Right atrium auricular region (tissue), 2 donors: Measurements from ENCODE around the gene RPRD1A. TPM values are rescaled to one million over a fixed set of nuclear protein-coding genes. Genes with fewer than 3 reads are reported as not detected.
"Not testable (repeated sequence)": the region's sequence is repeated elsewhere in the genome, so short reads cannot be mapped to it uniquely, and the experiment has no call there.

ENCODE experiments used
- DNase-seq: peaks from one replicate; pipeline ENCODE4 v3.0.0-alpha.2; 2019; ENCODE audit warnings: low spot score
- H3K27ac ChIP-seq, 2 donors: fragments of 200-600 bp; sonication (generic); 1 replicate in 1 of 2; 2 replicates in 1 of 2; pipeline ENCODE4 v1.5.1; 2016 to 2019
- H3K27me3 ChIP-seq, 2 donors: fragments of 200-600 bp; sonication (generic); one replicate each; pipeline versions ENCODE4 v1.5.1 to v1.6.0; 2017 to 2019
- H3K36me3 ChIP-seq: fragments of 200-600 bp; sonication (generic); one replicate; pipeline ENCODE4 v1.5.1; 2016
- H3K4me1 ChIP-seq, 2 donors: fragments of 200-600 bp; sonication (generic); one replicate each; pipeline versions ENCODE4 v1.5.1 to v1.6.0; 2017 to 2019
- H3K4me3 ChIP-seq, 2 donors: fragments of 200-600 bp; sonication (generic); 1 replicate in 1 of 2; 2 replicates in 1 of 2; pipeline ENCODE4 v1.5.1; 2017 to 2019; ENCODE audit warnings: mild to moderate bottlenecking in 1 of 2, moderate library complexity in 1 of 2
- H3K9me3 ChIP-seq, 2 donors: fragments of 200-600 bp; sonication (generic); one replicate each; pipeline ENCODE4 v1.5.1; 2019
- total RNA-seq, 2 donors: library from RNA; depleted of rRNA; stranded (reverse); fragments of >200 nt; gene quantifications; one replicate each; pipeline ENCODE4 v1.1.0, GENCODE V29; 2016
- TF ChIP-seq, protein P1 (sequence below), 2 donors: fragments of 200-600 bp; sonication (generic); IDR thresholded peaks; one replicate each; pipeline ENCODE4 v1.5.1; 2019; ENCODE audit warnings: antibody characterized with exemption in 2 of 2

Gene RPRD1A
- total RNA-seq, 2 donors from 2014 or later = 34.2 to 51.7 TPM

DNA sequence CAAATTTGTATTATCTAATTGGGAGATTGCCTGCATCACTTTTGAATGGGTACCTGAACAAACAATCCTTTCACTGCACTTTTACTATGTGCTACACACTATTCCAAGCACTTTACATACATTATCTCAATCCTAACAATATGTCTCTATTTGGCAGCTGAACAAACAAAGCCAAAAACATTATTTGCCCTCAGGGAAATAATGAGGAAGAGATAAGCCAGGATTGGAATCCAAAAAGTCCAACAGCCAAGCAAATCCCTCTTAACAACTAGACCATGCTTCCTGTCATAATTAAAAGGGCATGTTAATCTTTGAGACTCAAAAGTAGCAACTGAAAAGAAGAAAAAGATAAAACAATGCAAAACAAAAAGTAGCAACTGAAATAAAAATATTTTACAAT is 32.1 kb downstream of the RPRD1A start:
- no peaks in the 10 kb centered on the region for H3K9me3 ChIP-seq
- no peak overlapping the region for H3K27ac ChIP-seq
- H3K4me3 ChIP-seq = no peak overlapping the region
- TF ChIP-seq, protein P1, sequence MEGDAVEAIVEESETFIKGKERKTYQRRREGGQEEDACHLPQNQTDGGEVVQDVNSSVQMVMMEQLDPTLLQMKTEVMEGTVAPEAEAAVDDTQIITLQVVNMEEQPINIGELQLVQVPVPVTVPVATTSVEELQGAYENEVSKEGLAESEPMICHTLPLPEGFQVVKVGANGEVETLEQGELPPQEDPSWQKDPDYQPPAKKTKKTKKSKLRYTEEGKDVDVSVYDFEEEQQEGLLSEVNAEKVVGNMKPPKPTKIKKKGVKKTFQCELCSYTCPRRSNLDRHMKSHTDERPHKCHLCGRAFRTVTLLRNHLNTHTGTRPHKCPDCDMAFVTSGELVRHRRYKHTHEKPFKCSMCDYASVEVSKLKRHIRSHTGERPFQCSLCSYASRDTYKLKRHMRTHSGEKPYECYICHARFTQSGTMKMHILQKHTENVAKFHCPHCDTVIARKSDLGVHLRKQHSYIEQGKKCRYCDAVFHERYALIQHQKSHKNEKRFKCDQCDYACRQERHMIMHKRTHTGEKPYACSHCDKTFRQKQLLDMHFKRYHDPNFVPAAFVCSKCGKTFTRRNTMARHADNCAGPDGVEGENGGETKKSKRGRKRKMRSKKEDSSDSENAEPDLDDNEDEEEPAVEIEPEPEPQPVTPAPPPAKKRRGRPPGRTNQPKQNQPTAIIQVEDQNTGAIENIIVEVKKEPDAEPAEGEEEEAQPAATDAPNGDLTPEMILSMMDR (IDR thresholded peaks at IDR 0.05) = no peak
- H3K27me3 ChIP-seq = no peaks in the 10 kb centered on the region
- H3K36me3 ChIP-seq = peaks cover 11% of the 10 kb centered on the region
- DNase-seq = no peak
- peaks cover 0 to 15% of the 10 kb centered on the region in 2 donors for H3K4me1 ChIP-seq

DNA sequence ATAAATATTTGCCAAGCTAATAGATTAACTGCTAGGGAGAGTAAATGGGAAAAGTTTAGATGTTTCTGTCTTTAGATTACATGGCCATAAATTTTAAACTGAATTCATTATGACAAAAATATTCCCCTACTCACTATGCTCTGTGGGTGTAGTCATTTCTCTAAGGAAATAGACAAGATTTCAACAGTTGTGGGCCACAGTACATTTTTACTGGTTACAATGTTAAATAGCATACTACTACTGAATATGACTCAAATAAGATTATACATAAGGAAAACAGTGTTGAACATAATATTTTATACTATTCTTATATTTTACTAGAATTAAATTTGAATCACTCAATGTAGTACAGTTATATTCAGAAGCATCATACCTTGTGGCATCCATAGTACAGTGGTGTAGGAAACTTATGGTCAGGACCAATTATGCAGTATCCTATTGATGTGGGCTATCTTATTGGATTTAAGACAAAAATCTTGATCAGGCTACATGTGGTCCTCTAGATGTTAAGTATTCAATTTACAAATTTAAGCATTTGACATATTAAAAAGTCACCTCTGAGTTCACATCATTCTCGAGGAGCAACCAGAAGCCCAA is 33.0 kb downstream of the RPRD1A start:
- no peaks in the 10 kb centered on the region for H3K9me3 ChIP-seq
- no peak for DNase-seq
- TF ChIP-seq, protein P1 (IDR thresholded peaks at IDR 0.05) = no peak
- no peak overlapping the region for H3K27ac ChIP-seq
- H3K4me3 ChIP-seq = no peak overlapping the region
- no peaks in the 10 kb centered on the region for H3K27me3 ChIP-seq
- peaks cover 11% of the 10 kb centered on the region for H3K36me3 ChIP-seq
- H3K4me1 ChIP-seq = peaks cover 0 to 15% of the 10 kb centered on the region in 2 donors

- no peak overlapping the region for H3K4me3 ChIP-seq
Measured at GRCh38 chr18:36031903-36032302, 35.5 kb downstream of the RPRD1A start.

DNA sequence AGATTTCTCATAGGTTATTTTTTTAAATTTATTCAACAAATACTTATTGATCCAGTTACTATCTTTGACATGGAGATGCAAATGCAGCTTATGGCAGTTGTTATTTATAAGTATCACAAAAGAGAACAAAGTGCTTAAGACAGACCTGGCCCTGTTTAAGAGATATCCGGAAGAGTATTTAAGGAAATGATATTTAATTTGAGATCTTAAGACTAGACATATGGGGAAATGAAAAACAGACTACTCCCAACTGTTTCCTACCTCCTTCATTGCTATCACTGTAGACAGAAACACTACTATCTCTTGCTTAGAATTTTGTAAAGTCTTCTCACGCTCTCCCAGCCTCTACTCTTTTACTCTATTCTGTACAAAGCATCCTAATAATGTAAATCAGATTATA is 36.0 kb downstream of the RPRD1A start:
- no peaks in the 10 kb centered on the region for H3K9me3 ChIP-seq
- H3K27me3 ChIP-seq = no peaks in the 10 kb centered on the region
- TF ChIP-seq, protein P1 (IDR thresholded peaks at IDR 0.05) = no peak
- peaks cover 0 to 15% of the 10 kb centered on the region in 2 donors for H3K4me1 ChIP-seq
- H3K4me3 ChIP-seq = no peak overlapping the region
- no peak for DNase-seq
- peaks cover 17% of the 10 kb centered on the region for H3K36me3 ChIP-seq
- H3K27ac ChIP-seq = no peak overlapping the region

More at GRCh38 chr18:36031903-36032302, 35.5 kb downstream of the RPRD1A start:
- Histone ChIP-seq H3K36me3 (peaks cover 17% of the 10 kb centered on the region), H3K9me3 (no peaks in the 10 kb centered on the region), H3K27me3 (no peaks in the 10 kb centered on the region), H3K27ac (no peak overlapping the region), H3K4me1 (peaks cover 0 to 15% of the 10 kb centered on the region in 2 donors)
- no peak for DNase-seq
- TF ChIP-seq, protein P1 (IDR thresholded peaks at IDR 0.05) = no peak

GRCh38 chr18:36028859-36029258 is 38.5 kb downstream of the RPRD1A start:
- Histone ChIP-seq H3K36me3 (peaks cover 17% of the 10 kb centered on the region), H3K9me3 (no peaks in the 10 kb centered on the region), H3K4me3 (no peak overlapping the region), H3K27ac (no peak overlapping the region), H3K27me3 (no peaks in the 10 kb centered on the region), H3K4me1 (no peaks in the 10 kb centered on the region)
- TF ChIP-seq, protein P1 (IDR thresholded peaks at IDR 0.05) = no peak
- no peak for DNase-seq

GRCh38 chr18:36025025-36025424 is 42.3 kb downstream of the RPRD1A start:
- Histone ChIP-seq H3K9me3 (no peaks in the 10 kb centered on the region), H3K27ac (no peak overlapping the region), H3K36me3 (peaks cover 10% of the 10 kb centered on the region), H3K27me3 (no peaks in the 10 kb centered on the region), H3K4me1 (no peaks in the 10 kb centered on the region), H3K4me3 (no peak overlapping the region)
- no peak for DNase-seq
- TF ChIP-seq, protein P1 (IDR thresholded peaks at IDR 0.05) = no peak

GRCh38 chr18:36024241-36024640 is 43.1 kb downstream of the RPRD1A start:
- not testable (repeated sequence) for H3K27ac ChIP-seq, H3K27me3 ChIP-seq, H3K9me3 ChIP-seq, DNase-seq, H3K36me3 ChIP-seq, H3K4me3 ChIP-seq, H3K4me1 ChIP-seq
